Measurements from ENCODE around the gene NIM1K.
"Not testable (repeated sequence)": the region's sequence is repeated elsewhere in the genome, so short reads cannot be mapped to it uniquely, and the experiment has no call there.

Gene NIM1K

GRCh38 chr5:43191740-43192557 is at the start of gene NIM1K:
NIM1K (plus strand) TSS chr5:43192225; CDS start chr5:43245776, 53,551 bp downstream.
- DNase-seq = peak; percentile 79

GRCh38 chr5:43145071-43145470 is 47.0 kb upstream of the NIM1K start:
- no peak for DNase-seq

GRCh38 chr5:43146958-43147357 is 45.1 kb upstream of the NIM1K start:
- no peak for DNase-seq

GRCh38 chr5:43148417-43148816 is 43.6 kb upstream of the NIM1K start:
- DNase-seq = no peak

GRCh38 chr5:43149231-43149630 is 42.8 kb upstream of the NIM1K start:
- no peak for DNase-seq

- DNase-seq = no peak
Observed at GRCh38 chr5:43150075-43150474, 42.0 kb upstream of the NIM1K start.

- DNase-seq = no peak
Observed at GRCh38 chr5:43150748-43151147, 41.3 kb upstream of the NIM1K start.

- no peak for DNase-seq
Observed at GRCh38 chr5:43152946-43153345, 39.1 kb upstream of the NIM1K start.

GRCh38 chr5:43154469-43154868 is 37.6 kb upstream of the NIM1K start:
- no peak for DNase-seq

- DNase-seq = no peak
Observed at GRCh38 chr5:43155394-43156096, 36.5 kb upstream of the NIM1K start.

- no peak for DNase-seq
Observed at GRCh38 chr5:43156388-43156787, 35.6 kb upstream of the NIM1K start.

- no peak for DNase-seq
Observed at GRCh38 chr5:43157068-43157467, 35.0 kb upstream of the NIM1K start.

GRCh38 chr5:43161244-43161643 is 30.8 kb upstream of the NIM1K start:
- DNase-seq = no peak

GRCh38 chr5:43164801-43165200 is 27.2 kb upstream of the NIM1K start:
- not testable (repeated sequence) for DNase-seq

- no peak for DNase-seq
Observed at GRCh38 chr5:43165323-43165722, 26.7 kb upstream of the NIM1K start.

- no peak for DNase-seq
Observed at GRCh38 chr5:43168175-43168574, 23.9 kb upstream of the NIM1K start.

- DNase-seq = no peak
Observed at GRCh38 chr5:43171451-43171850, 20.6 kb upstream of the NIM1K start.

GRCh38 chr5:43171926-43172325 is 20.1 kb upstream of the NIM1K start:
- DNase-seq = no peak

GRCh38 chr5:43172779-43173178 is 19.2 kb upstream of the NIM1K start:
- no peak for DNase-seq

- no peak for DNase-seq
Observed at GRCh38 chr5:43174586-43174985, 17.4 kb upstream of the NIM1K start.

- no peak for DNase-seq
Observed at GRCh38 chr5:43179836-43180235, 12.2 kb upstream of the NIM1K start.

- DNase-seq = no peak
Observed at GRCh38 chr5:43182421-43182820, 9.6 kb upstream of the NIM1K start.

- not testable (repeated sequence) for DNase-seq
Observed at GRCh38 chr5:43183101-43183500, 8.9 kb upstream of the NIM1K start.
